ENCODE measurements around the gene PIK3C3.

DNA sequence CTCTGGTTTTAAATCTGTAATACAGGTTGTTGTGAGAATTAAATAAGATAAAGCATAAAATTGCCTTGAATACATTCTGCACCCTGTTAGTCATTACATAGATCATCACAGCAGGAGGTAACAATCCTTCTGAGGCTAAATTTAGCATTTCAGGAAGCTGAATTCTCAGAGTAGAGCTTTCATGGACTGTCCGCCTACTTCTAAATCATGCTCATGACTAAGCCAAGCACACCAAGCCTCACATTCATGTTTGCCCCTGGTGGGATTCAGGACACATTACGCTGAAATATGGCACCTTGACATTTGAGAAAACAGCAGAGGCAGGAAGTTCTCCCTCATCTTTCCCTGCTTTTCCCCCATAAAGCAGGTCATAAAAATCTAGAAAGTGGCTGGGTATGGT is 16.6 kb upstream of the PIK3C3 start:
- TF ChIP-seq, protein P1, sequence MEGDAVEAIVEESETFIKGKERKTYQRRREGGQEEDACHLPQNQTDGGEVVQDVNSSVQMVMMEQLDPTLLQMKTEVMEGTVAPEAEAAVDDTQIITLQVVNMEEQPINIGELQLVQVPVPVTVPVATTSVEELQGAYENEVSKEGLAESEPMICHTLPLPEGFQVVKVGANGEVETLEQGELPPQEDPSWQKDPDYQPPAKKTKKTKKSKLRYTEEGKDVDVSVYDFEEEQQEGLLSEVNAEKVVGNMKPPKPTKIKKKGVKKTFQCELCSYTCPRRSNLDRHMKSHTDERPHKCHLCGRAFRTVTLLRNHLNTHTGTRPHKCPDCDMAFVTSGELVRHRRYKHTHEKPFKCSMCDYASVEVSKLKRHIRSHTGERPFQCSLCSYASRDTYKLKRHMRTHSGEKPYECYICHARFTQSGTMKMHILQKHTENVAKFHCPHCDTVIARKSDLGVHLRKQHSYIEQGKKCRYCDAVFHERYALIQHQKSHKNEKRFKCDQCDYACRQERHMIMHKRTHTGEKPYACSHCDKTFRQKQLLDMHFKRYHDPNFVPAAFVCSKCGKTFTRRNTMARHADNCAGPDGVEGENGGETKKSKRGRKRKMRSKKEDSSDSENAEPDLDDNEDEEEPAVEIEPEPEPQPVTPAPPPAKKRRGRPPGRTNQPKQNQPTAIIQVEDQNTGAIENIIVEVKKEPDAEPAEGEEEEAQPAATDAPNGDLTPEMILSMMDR (IDR thresholded peaks at IDR 0.05) = no peak
- TF ChIP-seq POLR2A (IDR thresholded peaks at IDR 0.05) = no peak

Measured in right lobe of liver (tissue), 4 donors.